DND-41 (cell line): ENCODE data around the gene CACNA2D3.
"Not testable (repeated sequence)": the region's sequence is repeated elsewhere in the genome, so short reads cannot be mapped to it uniquely, and the experiment has no call there.

ENCODE experiments used
- ATAC-seq: fragments of 200-7000 bp; cut with Tn5 transposase; 3 replicates; pipeline ENCODE4 v1.9.1; 2021; ENCODE audit warnings: low read depth; ENCODE audit not compliant: insufficient read depth
- DNase-seq: peaks from one replicate; pipeline ENCODE4 v3.0.0-alpha.2; 2020
- H2AFZ ChIP-seq: 2 replicates; pipeline ENCODE4 v1.6.0; 2012; ENCODE audit warnings: low read depth, low read length
- H3K27ac ChIP-seq: 2 replicates; pipeline ENCODE4 v1.5.1; 2012; ENCODE audit warnings: low read length, inconsistent platforms
- H3K27me3 ChIP-seq: fragments of 200-600 bp; sonication (generic); 2 replicates; pipeline ENCODE4 v1.6.0; 2012; ENCODE audit warnings: low read length, mild to moderate bottlenecking, inconsistent platforms; ENCODE audit not compliant: insufficient read depth, poor library complexity
- H3K36me3 ChIP-seq: 2 replicates; pipeline ENCODE4 v1.5.1; 2012; ENCODE audit warnings: low read length, inconsistent platforms; ENCODE audit not compliant: insufficient read depth
- H3K4me1 ChIP-seq: 2 replicates; pipeline ENCODE4 v1.5.1; 2012; ENCODE audit warnings: mild to moderate bottlenecking, low read length; ENCODE audit not compliant: insufficient read depth
- H3K4me2 ChIP-seq: 2 replicates; pipeline ENCODE4 v1.6.0; 2012; ENCODE audit warnings: mild to moderate bottlenecking, moderate library complexity, low read length, inconsistent platforms; ENCODE audit not compliant: insufficient read depth
- H3K4me3 ChIP-seq, 2 experiments: fragments of 200-600 bp in 1 of 2; shearing (Covaris generic) in 1 of 2; 2 replicates each; pipeline ENCODE4 v1.5.1; 2012 to 2016; ENCODE audit warnings: inconsistent platforms in 2 of 2, low read length in 2 of 2, mild to moderate bottlenecking in 2 of 2, low read depth in 1 of 2, moderate library complexity in 1 of 2
- H3K79me2 ChIP-seq: 2 replicates; pipeline ENCODE4 v1.6.0; 2012; ENCODE audit warnings: low read length, inconsistent platforms; ENCODE audit not compliant: insufficient read depth
- H3K9ac ChIP-seq: 2 replicates; pipeline ENCODE4 v1.6.0; 2012; ENCODE audit warnings: low read depth, mild to moderate bottlenecking, inconsistent platforms, low read length, moderate library complexity
- H3K9me3 ChIP-seq: 2 replicates; pipeline ENCODE4 v1.5.1; 2012; ENCODE audit warnings: low read length, moderate library complexity, mild to moderate bottlenecking, inconsistent platforms; ENCODE audit not compliant: insufficient read depth, severe bottlenecking
- H4K20me1 ChIP-seq: 2 replicates; pipeline ENCODE4 v1.6.0; 2012; ENCODE audit warnings: low read length; ENCODE audit not compliant: insufficient read depth
- CTCF ChIP-seq: IDR thresholded peaks from 2 replicates; pipeline ENCODE4 v1.5.1; 2012; ENCODE audit warnings: borderline replicate concordance, low read length, moderate library complexity, mild to moderate bottlenecking; ENCODE audit not compliant: poor library complexity, severe bottlenecking; ENCODE audit errors: extremely low read depth
- EZH2 ChIP-seq: IDR thresholded peaks from 3 replicates; pipeline ENCODE4 v1.6.1; 2012; ENCODE audit warnings: borderline replicate concordance, low read depth, mild to moderate bottlenecking, moderate library complexity, low read length, inconsistent platforms; ENCODE audit not compliant: severe bottlenecking

CACNA2D3 gene

GRCh38 chr3:54630101-54630623 is 507.8 kb downstream of the CACNA2D3 start:
- DNase-seq = no peak
- Histone ChIP-seq H3K9ac (no peak overlapping the region), H3K79me2 (no peaks in the 10 kb centered on the region), H3K27me3 (peaks cover 5% of the 10 kb centered on the region), H3K4me1 (no peaks in the 10 kb centered on the region), H3K4me2 (no peak overlapping the region), H3K9me3 (no peaks in the 10 kb centered on the region), H3K36me3 (no peaks in the 10 kb centered on the region), H3K27ac (no peak overlapping the region), H3K4me3 (no peak overlapping the region), H4K20me1 (no peaks in the 10 kb centered on the region), H2AFZ (no peak overlapping the region)
- TF ChIP-seq CTCF = no peak
- TF ChIP-seq EZH2 = no peak
- no peak for ATAC-seq

- not testable (repeated sequence) for H3K4me3 ChIP-seq, H3K9ac ChIP-seq, H3K79me2 ChIP-seq, DNase-seq, H3K4me1 ChIP-seq, H3K36me3 ChIP-seq, H3K27ac ChIP-seq, H2AFZ ChIP-seq, H3K27me3 ChIP-seq, H4K20me1 ChIP-seq, H3K9me3 ChIP-seq, ATAC-seq, H3K4me2 ChIP-seq
Measured at GRCh38 chr3:54631001-54631400, 508.6 kb downstream of the CACNA2D3 start.

GRCh38 chr3:54631516-54632325 is 509.4 kb downstream of the CACNA2D3 start:
- H3K36me3 ChIP-seq = no peaks in the 10 kb centered on the region
- no peaks in the 10 kb centered on the region for H4K20me1 ChIP-seq
- H3K79me2 ChIP-seq = no peaks in the 10 kb centered on the region
- peaks cover 5% of the 10 kb centered on the region for H3K27me3 ChIP-seq
- no peak for ATAC-seq
- H2AFZ ChIP-seq = no peak overlapping the region
- no peak for DNase-seq
- H3K27ac ChIP-seq = no peak overlapping the region
- H3K4me2 ChIP-seq = no peak overlapping the region
- no peak for TF ChIP-seq EZH2
- TF ChIP-seq CTCF = no peak
- H3K4me3 ChIP-seq = no peak overlapping the region
- H3K4me1 ChIP-seq = no peaks in the 10 kb centered on the region
- no peak overlapping the region for H3K9ac ChIP-seq
- no peaks in the 10 kb centered on the region for H3K9me3 ChIP-seq

- no peak for DNase-seq
- no peak for ATAC-seq
- TF ChIP-seq CTCF (no peak), EZH2 (no peak)
Measured at GRCh38 chr3:54632326-54632665, 509.9 kb downstream of the CACNA2D3 start.

More at GRCh38 chr3:54632326-54632665, 509.9 kb downstream of the CACNA2D3 start:
- no peaks in the 10 kb centered on the region for H3K9me3 ChIP-seq
- no peak overlapping the region for H3K9ac ChIP-seq
- no peaks in the 10 kb centered on the region for H3K79me2 ChIP-seq
- no peak overlapping the region for H3K4me3 ChIP-seq
- H3K36me3 ChIP-seq = no peaks in the 10 kb centered on the region
- H3K27me3 ChIP-seq = peaks cover 5% of the 10 kb centered on the region
- no peaks in the 10 kb centered on the region for H3K4me1 ChIP-seq
- no peak overlapping the region for H3K4me2 ChIP-seq
- no peak overlapping the region for H3K27ac ChIP-seq
- no peaks in the 10 kb centered on the region for H4K20me1 ChIP-seq
- no peak overlapping the region for H2AFZ ChIP-seq
